T-helper 9 cell (primary cell): ENCODE data around the gene ZAP70.

Source experiments
- DNase-seq: peaks from one replicate; pipeline ENCODE4 v3.0.0-alpha.2; 2020

Gene ZAP70

GRCh38 chr2:97754690-97755346 lies 41.4 kb downstream of the ZAP70 start:
- DNase-seq: no peak

- DNase-seq: no peak
Measured at GRCh38 chr2:97755491-97755890, 42.1 kb downstream of the ZAP70 start.

DNA sequence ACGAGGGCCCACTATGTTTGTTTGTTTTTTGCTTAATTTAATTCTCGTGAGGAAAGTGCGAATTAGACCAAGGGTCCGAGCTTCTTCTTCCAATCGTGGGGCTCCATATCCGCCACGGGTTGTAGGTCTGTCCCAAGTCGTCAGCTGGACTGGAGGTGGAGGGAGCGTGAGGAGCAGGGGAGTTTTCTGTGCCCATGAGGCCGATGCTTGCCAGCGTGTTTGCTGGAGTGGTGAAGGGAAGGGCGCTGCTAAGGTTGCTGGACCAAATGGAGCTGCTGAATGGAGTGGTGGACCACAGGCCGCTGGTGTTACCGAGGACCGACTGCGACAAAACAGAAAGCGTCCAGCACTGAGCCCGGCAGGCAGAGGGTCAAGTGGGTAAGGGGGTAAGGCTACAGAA lies 43.7 kb downstream of the ZAP70 start:
- no peak for DNase-seq

- DNase-seq: no peak
Measured at GRCh38 chr2:97758131-97758705, 44.8 kb downstream of the ZAP70 start.

GRCh38 chr2:97759727-97760407 lies 46.5 kb downstream of the ZAP70 start:
- no peak for DNase-seq

DNA sequence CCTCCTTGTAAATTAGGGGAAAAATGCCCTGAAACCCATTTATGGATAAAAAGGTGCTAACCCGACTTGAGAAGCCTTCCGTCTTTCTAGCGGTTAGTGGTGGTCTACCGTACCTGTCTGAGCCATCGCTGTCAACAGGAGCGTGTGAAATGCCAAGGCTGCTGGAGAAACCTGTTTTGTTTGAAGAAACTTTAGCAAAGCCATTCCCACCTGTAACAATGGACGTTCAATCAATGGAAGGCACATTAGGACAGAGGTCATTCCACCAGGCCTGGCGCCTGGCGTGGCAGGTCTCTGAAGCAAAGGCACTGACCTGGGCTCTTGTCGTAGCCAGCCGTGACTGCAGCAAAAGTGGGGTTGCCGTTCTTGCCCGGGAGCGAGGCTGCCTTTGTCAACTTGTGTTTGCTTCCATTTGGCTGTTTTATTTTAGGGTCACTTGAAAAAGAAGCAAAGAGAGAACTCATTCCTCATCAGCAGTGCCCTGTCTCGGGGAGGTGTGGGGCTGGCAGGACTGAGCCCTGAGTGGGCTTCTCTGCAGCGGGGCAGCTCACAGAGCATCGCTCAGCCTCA lies 47.2 kb downstream of the ZAP70 start:
- DNase-seq: no peak

DNA sequence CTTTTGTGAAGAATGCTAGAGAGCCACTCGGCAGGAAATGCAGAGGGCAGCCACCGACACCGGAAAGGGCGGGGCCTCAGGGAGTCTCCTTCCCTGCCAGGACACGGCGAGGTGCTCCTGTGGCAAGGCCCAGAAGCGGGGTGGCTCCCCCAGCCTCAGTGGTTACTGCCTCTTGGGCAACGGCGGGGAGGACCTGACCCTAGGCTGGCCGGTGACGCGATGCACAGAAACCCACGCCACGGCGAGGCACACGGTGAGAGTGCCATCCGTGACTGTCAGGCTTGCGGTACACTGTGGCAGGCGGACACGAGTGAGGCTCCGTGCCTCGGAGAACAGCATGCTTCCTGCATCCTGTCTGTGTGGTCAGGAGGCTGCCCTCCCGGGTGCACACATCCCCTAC lies 47.8 kb downstream of the ZAP70 start:
- peak; percentile 46 for DNase-seq

DNA sequence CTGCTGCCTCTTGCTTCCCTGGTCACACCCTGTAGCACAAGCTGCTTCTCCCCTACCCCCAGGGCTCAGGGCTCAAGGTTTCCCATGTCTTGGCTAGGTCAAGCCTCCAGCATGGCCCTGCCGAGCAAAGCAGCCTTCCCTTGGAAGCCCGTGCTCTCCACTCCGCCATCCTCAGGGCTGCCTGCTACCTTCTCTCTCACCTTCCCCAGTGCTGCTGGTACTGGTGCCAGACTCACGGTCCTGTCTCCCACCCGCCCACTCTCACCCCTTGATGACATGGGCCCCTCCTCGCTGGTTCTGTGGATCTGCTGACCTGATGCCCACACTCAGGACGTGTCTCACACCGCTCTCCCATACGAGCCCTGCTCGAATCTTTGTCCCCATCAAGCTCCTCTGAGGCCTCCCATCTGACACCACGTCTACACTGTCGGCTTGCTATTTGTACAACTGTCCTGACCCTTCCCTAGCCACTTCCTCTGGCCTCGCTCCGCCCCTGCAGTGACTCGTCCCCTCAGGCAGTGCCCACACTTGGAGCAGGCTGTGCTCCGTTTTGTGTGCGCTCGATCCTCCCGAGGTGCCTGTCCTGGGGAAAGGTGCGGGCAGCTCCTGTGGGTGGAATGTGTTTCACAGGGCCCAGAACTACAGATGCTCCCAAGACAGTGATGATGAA lies 49.9 kb downstream of the ZAP70 start:
- no peak for DNase-seq

GRCh38 chr2:97764559-97765263 lies 51.3 kb downstream of the ZAP70 start:
- DNase-seq: no peak

GRCh38 chr2:97765933-97766332 lies 52.6 kb downstream of the ZAP70 start:
- DNase-seq: no peak

DNA sequence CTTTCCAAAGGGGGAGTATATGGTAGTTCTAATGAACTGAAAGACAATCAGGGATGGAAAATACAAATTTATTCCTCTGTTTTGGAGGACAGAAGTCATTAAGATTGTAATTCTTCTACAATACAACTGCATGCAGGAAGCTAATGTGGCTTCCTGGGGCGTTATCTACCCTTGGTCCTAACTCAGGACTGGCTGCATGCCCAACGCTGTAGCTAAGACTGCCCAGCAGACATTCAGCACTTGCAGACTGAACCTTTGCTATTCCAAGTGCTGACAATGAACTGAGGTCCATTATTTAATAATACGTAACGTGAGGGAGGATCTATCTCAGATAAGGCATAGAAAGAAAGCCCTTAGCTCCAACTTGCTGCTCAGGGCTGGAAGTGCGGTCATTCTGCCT lies 53.2 kb downstream of the ZAP70 start:
- DNase-seq: no peak

- DNase-seq: no peak
Measured at GRCh38 chr2:97769308-97769707, 55.9 kb downstream of the ZAP70 start.

- DNase-seq: no peak
Measured at GRCh38 chr2:97769711-97770110, 56.3 kb downstream of the ZAP70 start.

- DNase-seq: no peak
Measured at GRCh38 chr2:97770445-97770844, 57.1 kb downstream of the ZAP70 start.

DNA sequence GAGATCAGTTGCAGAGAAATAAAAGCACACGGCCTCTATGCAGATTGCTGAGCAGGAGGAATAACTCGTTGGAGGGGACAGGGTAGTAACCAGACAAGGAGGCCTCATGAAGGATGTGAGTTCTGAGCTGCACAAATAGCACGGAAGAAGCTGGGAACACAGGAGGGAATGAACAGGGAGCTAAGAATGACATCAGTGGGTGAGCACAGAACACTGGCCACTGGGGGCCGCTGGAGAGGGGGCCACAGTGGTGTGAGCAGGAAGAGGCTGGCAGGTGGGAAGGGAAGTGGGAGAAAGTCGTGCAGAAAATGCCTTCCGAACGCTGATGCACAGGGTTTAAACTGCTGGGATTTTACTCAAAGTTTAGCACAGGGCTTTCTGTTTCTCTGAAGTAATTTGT lies 61.0 kb downstream of the ZAP70 start:
- DNase-seq: no peak

DNA sequence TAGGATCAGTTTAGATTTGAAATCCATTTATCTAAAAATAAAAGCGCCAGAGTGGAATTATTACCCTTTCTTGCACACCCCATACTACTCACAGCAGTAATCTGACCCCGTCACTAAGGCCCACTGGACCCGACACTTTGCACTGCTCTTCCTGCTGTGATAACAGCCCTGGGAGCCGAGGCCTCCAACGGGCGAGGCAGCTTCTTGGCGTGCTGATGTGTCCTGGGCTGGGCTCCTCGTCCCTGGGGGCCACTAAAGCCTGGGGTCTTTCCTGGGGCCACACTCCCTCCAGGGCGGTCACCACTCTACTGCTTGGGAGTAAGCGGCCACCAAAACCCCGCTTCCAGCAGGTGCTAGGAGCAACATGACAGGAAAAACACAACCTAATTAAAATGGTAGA lies 61.7 kb downstream of the ZAP70 start:
- DNase-seq: no peak

DNA sequence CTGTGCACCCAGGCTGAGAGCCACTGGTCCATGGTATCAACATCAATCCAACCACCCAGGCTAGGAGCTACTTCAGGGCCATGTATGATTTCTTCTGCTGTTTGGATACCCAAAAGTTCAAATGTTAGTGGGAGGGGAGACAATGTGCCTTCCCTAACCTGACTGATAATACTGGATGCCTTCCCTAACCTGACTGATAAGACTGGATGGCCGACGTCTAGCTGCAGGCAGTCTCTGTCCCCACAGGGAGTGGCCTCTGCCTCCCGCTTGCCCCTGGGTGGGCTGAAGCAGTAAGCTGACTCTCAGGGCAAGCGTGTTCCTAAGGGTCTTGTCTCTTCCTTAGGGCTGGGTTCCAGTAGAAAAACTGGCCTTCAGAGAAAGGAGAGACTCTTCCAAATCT lies 65.8 kb downstream of the ZAP70 start:
- DNase-seq: no peak

- no peak for DNase-seq
Measured at GRCh38 chr2:97781981-97782380, 68.6 kb downstream of the ZAP70 start.

GRCh38 chr2:97784953-97785352 lies 71.6 kb downstream of the ZAP70 start:
- DNase-seq: no peak

DNA sequence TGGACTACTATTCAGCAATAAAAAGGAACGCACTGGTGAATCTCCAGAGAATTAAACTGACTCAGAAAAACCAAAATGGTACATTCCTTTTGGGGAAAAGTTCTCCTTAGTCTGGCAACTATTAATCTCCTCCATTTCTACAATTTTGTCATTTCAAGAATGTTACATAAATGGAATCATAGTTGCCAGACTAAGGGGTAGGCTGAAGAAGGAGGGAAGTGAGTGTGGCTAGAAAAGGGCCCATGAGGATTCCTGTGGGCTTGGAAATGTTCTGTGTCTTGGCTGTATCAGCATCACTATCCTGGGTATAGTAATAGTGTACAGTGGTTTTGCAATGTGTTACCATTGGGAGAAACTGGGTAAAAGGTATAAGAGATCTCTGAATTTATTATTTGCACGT lies 72.4 kb downstream of the ZAP70 start:
- DNase-seq: no peak

GRCh38 chr2:97788986-97789644 lies 75.7 kb downstream of the ZAP70 start:
- no peak for DNase-seq
